ENCODE results near the gene POU6F2. TPM values are rescaled to one million over a fixed set of nuclear protein-coding genes. Genes with fewer than 3 reads are reported as not detected.

The POU6F2 gene
- total RNA-seq, 1 donor from 2014 or later = 0.40 TPM

DNA sequence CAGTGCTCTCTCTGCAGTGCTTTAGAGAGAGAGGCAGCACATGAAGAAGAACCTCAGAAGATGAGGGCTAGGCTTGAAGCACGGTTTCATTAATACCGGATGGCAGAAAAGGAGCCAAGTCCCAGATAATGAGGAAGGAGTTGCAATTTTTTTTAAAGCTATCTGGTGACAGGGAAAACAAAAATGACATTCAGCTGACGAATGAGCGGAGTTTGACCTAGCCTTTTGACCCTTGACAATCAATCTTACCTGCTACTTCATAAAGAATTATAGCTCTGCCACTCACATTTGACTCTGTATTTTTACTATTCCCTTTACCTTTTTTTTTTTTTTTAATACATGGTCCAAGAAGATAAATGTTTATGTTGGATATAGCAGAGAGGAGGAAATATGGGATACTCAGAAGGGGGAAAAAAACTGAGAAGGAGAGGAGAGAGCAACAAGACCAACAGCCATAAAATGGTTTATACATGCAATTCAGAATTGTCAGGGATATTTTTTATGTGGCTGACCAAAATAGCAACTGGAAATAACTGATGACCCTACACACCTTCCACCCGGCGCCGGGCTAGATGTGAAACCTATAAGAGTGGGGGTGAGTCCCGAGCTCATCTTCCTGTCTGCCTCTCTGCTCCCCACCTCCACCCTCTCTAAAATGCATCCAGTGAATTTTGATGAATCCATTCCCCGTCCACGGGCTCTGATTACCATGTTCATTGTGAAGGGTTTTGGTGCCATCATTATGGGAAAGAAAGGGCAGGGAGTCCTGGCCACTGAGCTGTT lies 314.1 kb downstream of the POU6F2 start:
- Mint-ChIP-seq H3K9me3 (ENCODE audit: low read depth) (no peaks in the 10 kb centered on the region), H3K27me3 (ENCODE audit: low read depth) (peaks cover 2% of the 10 kb centered on the region), H3K27ac (ENCODE audit: unreplicated experiment) (no peak overlapping the region), H3K4me1 (ENCODE audit: low read depth) (no peaks in the 10 kb centered on the region), H3K4me3 (ENCODE audit: unreplicated experiment) (no peak overlapping the region), H3K36me3 (ENCODE audit: low read depth) (no peaks in the 10 kb centered on the region)
- DNase-seq (ENCODE audit: low spot score) = no peak
- TF ChIP-seq, protein P1, sequence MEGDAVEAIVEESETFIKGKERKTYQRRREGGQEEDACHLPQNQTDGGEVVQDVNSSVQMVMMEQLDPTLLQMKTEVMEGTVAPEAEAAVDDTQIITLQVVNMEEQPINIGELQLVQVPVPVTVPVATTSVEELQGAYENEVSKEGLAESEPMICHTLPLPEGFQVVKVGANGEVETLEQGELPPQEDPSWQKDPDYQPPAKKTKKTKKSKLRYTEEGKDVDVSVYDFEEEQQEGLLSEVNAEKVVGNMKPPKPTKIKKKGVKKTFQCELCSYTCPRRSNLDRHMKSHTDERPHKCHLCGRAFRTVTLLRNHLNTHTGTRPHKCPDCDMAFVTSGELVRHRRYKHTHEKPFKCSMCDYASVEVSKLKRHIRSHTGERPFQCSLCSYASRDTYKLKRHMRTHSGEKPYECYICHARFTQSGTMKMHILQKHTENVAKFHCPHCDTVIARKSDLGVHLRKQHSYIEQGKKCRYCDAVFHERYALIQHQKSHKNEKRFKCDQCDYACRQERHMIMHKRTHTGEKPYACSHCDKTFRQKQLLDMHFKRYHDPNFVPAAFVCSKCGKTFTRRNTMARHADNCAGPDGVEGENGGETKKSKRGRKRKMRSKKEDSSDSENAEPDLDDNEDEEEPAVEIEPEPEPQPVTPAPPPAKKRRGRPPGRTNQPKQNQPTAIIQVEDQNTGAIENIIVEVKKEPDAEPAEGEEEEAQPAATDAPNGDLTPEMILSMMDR (IDR thresholded peaks at IDR 0.05) = no peak

DNA sequence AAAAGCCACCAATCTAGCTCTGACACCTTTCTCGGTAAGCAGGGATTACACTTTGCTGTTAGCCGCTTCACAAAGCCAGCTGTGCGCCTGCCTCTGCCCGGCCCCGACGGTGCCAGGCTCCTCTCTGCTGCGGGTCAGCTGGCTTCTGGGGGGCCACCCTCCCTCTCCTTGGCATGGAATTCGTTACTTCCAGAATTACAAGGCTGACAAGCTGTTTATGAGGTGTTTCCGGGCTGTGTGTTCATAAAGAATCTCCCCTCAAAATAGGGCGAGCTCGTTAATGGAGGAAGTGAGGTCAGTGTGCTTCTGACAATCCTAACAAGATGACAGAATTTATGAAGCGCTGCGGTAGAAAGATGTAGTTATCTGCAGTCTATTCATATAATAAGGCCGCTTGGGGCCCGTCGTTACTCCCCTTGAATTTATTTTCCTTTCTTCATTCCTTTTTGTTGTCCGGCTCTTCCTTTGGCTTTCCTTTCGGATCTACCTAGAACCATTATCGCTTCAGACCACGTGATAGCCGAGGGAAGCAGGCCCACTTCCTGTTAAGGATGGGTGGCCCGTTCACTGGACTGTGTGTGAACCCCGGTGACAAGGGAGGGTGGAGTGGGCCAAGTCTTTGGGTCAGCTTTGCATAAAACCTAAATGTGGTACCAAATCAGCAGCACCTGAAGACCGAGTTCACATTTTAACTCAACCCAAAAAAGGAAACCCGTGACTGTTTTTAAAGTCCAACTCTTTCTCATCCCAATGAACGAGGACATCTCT lies 315.5 kb downstream of the POU6F2 start:
- DNase-seq (ENCODE audit: low spot score) = no peak
- TF ChIP-seq, protein P1 (IDR thresholded peaks at IDR 0.05) = no peak
- peaks cover 2% of the 10 kb centered on the region for H3K27me3 Mint-ChIP-seq (ENCODE audit: low read depth)
- no peaks in the 10 kb centered on the region for H3K4me1 Mint-ChIP-seq (ENCODE audit: low read depth)
- H3K9me3 Mint-ChIP-seq (ENCODE audit: low read depth) = peaks cover 6% of the 10 kb centered on the region
- H3K36me3 Mint-ChIP-seq (ENCODE audit: low read depth) = no peaks in the 10 kb centered on the region
- no peak overlapping the region for H3K4me3 Mint-ChIP-seq (ENCODE audit: unreplicated experiment)
- no peak overlapping the region for H3K27ac Mint-ChIP-seq (ENCODE audit: unreplicated experiment)

DNA sequence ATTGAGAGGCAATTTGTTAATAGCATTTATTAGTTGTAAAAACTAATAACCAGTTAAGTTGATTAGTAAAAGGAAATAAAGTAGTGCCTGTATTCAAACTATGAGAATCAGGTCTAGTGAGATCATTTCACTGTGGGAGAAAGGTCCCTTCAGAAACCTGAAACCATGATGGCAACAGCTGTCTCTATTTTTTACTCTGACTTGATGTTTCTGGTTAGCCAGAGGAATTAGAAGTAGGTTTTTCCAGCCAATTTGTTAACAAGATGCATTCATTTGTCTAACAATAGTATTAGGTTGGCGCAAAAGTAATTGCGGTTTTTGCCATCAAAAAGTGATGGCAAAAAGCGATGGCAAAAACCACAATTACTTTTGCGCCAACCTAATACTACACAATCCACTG lies 316.3 kb downstream of the POU6F2 start:
- TF ChIP-seq, protein P1 (IDR thresholded peaks at IDR 0.05) = no peak
- Mint-ChIP-seq H3K4me3 (ENCODE audit: unreplicated experiment) (no peak overlapping the region), H3K36me3 (ENCODE audit: low read depth) (no peaks in the 10 kb centered on the region), H3K9me3 (ENCODE audit: low read depth) (peaks cover 6% of the 10 kb centered on the region), H3K27me3 (ENCODE audit: low read depth) (no peaks in the 10 kb centered on the region), H3K4me1 (ENCODE audit: low read depth) (no peaks in the 10 kb centered on the region), H3K27ac (ENCODE audit: unreplicated experiment) (no peak overlapping the region)
- DNase-seq (ENCODE audit: low spot score) = no peak

DNA sequence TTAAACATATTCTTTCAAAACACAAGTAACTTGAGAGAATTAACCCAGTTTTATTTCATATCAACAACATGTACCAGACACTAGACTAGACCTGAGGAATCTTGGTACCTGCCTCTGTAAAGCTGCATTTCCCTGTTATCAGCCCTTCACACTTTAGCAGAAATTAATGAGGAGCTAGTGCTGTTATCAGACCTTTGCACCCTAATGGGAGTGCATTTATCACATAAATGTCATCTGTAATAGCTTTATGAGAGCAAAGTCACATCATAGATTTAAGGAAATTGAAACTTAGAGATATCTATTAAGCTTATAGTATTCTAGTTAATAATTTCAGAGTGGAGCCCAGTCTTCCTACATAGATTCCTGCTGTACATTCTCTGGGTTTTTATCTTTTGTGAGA lies 318.1 kb downstream of the POU6F2 start:
- H3K36me3 Mint-ChIP-seq (ENCODE audit: low read depth) = no peaks in the 10 kb centered on the region
- no peak for DNase-seq (ENCODE audit: low spot score)
- no peak overlapping the region for H3K27ac Mint-ChIP-seq (ENCODE audit: unreplicated experiment)
- no peaks in the 10 kb centered on the region for H3K27me3 Mint-ChIP-seq (ENCODE audit: low read depth)
- peaks cover 6% of the 10 kb centered on the region for H3K9me3 Mint-ChIP-seq (ENCODE audit: low read depth)
- H3K4me1 Mint-ChIP-seq (ENCODE audit: low read depth) = peaks cover 15% of the 10 kb centered on the region
- TF ChIP-seq, protein P1 (IDR thresholded peaks at IDR 0.05) = no peak
- no peak overlapping the region for H3K4me3 Mint-ChIP-seq (ENCODE audit: unreplicated experiment)

DNA sequence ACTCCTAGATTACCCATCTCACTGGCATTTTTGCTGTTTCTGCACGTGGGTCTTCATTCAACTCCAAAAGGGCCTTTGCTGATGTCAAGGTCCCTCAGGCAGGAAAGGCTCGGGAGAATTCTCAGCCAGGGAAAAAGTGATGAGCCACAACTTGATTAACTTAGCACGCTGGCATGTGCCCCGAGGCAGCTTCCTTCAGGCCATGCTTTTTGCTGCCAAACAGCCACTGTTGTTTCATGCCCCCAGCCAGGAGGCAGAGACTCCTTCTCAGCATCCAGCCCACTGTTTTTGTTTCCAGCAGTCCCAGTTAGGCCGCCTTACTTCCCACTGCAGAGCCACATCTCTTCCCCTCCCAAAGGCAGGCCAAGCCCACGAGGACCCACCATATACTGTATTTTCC lies 322.0 kb downstream of the POU6F2 start:
- Mint-ChIP-seq H3K36me3 (ENCODE audit: low read depth) (no peaks in the 10 kb centered on the region), H3K9me3 (ENCODE audit: low read depth) (peaks cover 6% of the 10 kb centered on the region), H3K4me1 (ENCODE audit: low read depth) (peaks cover 23% of the 10 kb centered on the region), H3K27me3 (ENCODE audit: low read depth) (no peaks in the 10 kb centered on the region), H3K4me3 (ENCODE audit: unreplicated experiment) (no peak overlapping the region), H3K27ac (ENCODE audit: unreplicated experiment) (no peak overlapping the region)
- TF ChIP-seq, protein P1 (IDR thresholded peaks at IDR 0.05) = no peak
- no peak for DNase-seq (ENCODE audit: low spot score)

Measured in chondrocyte (in vitro differentiated cells).